Hematopoietic multipotent progenitor cell treated with erythropoietin and hydrocortisone succinate and interleukin-3 and kit ligand, for 8 days (in vitro differentiated cells): ENCODE measurements around the gene EBF3.

ENCODE experiments used
- DNase-seq: peaks from one replicate; pipeline ENCODE4 v3.0.0-alpha.2; 2015

EBF3 gene

GRCh38 chr10:129971381-129972144, 7.5 kb upstream of the EBF3 start:
- DNase-seq = peak; percentile 66

GRCh38 chr10:129970465-129971364, 6.6 kb upstream of the EBF3 start:
- no peak for DNase-seq

GRCh38 chr10:129969911-129970464, 5.9 kb upstream of the EBF3 start:
- DNase-seq = no peak

GRCh38 chr10:129969184-129969910, 5.3 kb upstream of the EBF3 start:
- no peak for DNase-seq

- DNase-seq = peak; percentile 50
These were observed 4.7 kb upstream of the EBF3 start for GRCh38 chr10:129968853-129969183.

GRCh38 chr10:129968020-129968852, 4.2 kb upstream of the EBF3 start:
- DNase-seq = no peak

GRCh38 chr10:129967579-129968019, 3.5 kb upstream of the EBF3 start:
- no peak for DNase-seq

GRCh38 chr10:129966889-129967578, 3.0 kb upstream of the EBF3 start:
- no peak for DNase-seq

- no peak for DNase-seq
These were observed 2.4 kb upstream of the EBF3 start for GRCh38 chr10:129966370-129966888.

- DNase-seq = no peak
These were observed 1.9 kb upstream of the EBF3 start for GRCh38 chr10:129965959-129966358.

- DNase-seq = no peak
These were observed 1.3 kb upstream of the EBF3 start for GRCh38 chr10:129965425-129965808.

GRCh38 chr10:129964611-129965424, 744 bp upstream of the EBF3 start:
- DNase-seq = no peak

- DNase-seq = no peak
These were observed 1.0 kb downstream of the EBF3 start for GRCh38 chr10:129962872-129963640.

- DNase-seq = no peak
These were observed 1.8 kb downstream of the EBF3 start for GRCh38 chr10:129962031-129962871.

- DNase-seq = no peak
These were observed 2.8 kb downstream of the EBF3 start for GRCh38 chr10:129961157-129961701.

GRCh38 chr10:129960481-129961156, 3.5 kb downstream of the EBF3 start:
- no peak for DNase-seq
